Subcutaneous abdominal adipose tissue (tissue), 5 donors: ENCODE data around the gene LRRC3.

Source experiments
- H3K27ac ChIP-seq: one replicate; pipeline ENCODE4 v1.7.0; 2013; ENCODE audit warnings: low read depth, mild to moderate bottlenecking, inconsistent platforms, low read length, moderate library complexity
- H3K27me3 ChIP-seq, 5 donors: one replicate each; pipeline ENCODE4 v1.7.0; 2013; ENCODE audit warnings: low read length in 5 of 5, inconsistent platforms in 1 of 5; ENCODE audit not compliant: control insufficient read depth in 5 of 5, insufficient read depth in 4 of 5
- H3K36me3 ChIP-seq, 5 donors: one replicate each; pipeline ENCODE4 v1.7.0; 2013; ENCODE audit warnings: low read length in 5 of 5; ENCODE audit not compliant: control insufficient read depth in 5 of 5, insufficient read depth in 5 of 5
- H3K4me1 ChIP-seq, 5 donors: one replicate each; pipeline ENCODE4 v1.7.0; 2013; ENCODE audit warnings: low read length in 5 of 5, mild to moderate bottlenecking in 3 of 5, moderate library complexity in 1 of 5; ENCODE audit not compliant: control insufficient read depth in 5 of 5, insufficient read depth in 5 of 5
- H3K4me3 ChIP-seq, 5 donors: one replicate each; pipeline ENCODE4 v1.7.0; 2013; ENCODE audit warnings: low read length in 5 of 5, low read depth in 1 of 5
- H3K9ac ChIP-seq, 5 donors: one replicate each; pipeline ENCODE4 v1.7.0; 2013; ENCODE audit warnings: low read length in 5 of 5, mild to moderate bottlenecking in 4 of 5, moderate library complexity in 3 of 5
- H3K9me3 ChIP-seq, 5 donors: one replicate each; pipeline ENCODE4 v1.7.0; 2013; ENCODE audit warnings: low read length in 5 of 5; ENCODE audit not compliant: control insufficient read depth in 5 of 5
- donor health status: healthy.
- donor health status: healthy.
- donor health status: healthy.
- donor health status: healthy.
- donor health status: healthy.

LRRC3 gene

DNA sequence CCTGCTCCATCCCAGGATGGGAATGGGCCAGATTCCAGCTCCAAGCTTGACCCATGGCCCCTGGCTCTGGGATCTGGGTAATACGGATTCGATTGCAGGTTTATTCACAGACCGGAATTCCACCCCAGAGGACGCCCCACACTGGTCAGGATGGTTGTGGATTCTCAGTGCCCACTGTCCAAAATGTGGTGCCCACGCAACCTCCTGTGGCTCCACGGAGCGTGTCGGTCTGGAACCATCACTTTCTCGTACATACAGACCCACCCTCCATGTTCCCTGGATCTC, 53.1 kb downstream of the LRRC3 start:
- no peak overlapping the region for H3K4me3 ChIP-seq
- peaks cover 0 to 7% (median 6%) of the 10 kb centered on the region in 5 donors for H3K4me1 ChIP-seq
- H3K9me3 ChIP-seq = no peaks in the 10 kb centered on the region
- H3K27me3 ChIP-seq = peaks cover 0 to 37% (median 27%) of the 10 kb centered on the region in 5 donors
- H3K36me3 ChIP-seq = peaks cover 0 to 6% (median 0%) of the 10 kb centered on the region in 5 donors
- H3K9ac ChIP-seq = no peak overlapping the region
- H3K27ac ChIP-seq = no peak overlapping the region

- Histone ChIP-seq H3K9me3 (no peaks in the 10 kb centered on the region), H3K36me3 (peaks cover 0 to 6% (median 0%) of the 10 kb centered on the region in 5 donors), H3K27ac (no peak overlapping the region), H3K27me3 (peaks cover 0 to 37% (median 27%) of the 10 kb centered on the region in 5 donors), H3K9ac (no peak overlapping the region), H3K4me3 (no peak overlapping the region), H3K4me1 (peaks cover 0 to 7% (median 6%) of the 10 kb centered on the region in 5 donors)
Observed at GRCh38 chr21:44508711-44509445, 53.6 kb downstream of the LRRC3 start.

- Histone ChIP-seq H3K9ac (no peak overlapping the region), H3K4me3 (no peak overlapping the region), H3K9me3 (no peaks in the 10 kb centered on the region), H3K27ac (no peak overlapping the region), H3K27me3 (peaks cover 0 to 37% (median 27%) of the 10 kb centered on the region in 5 donors), H3K4me1 (peaks cover 0 to 7% (median 6%) of the 10 kb centered on the region in 5 donors), H3K36me3 (peaks cover 0 to 6% (median 0%) of the 10 kb centered on the region in 5 donors)
Observed at GRCh38 chr21:44509539-44509938, 54.2 kb downstream of the LRRC3 start.

DNA sequence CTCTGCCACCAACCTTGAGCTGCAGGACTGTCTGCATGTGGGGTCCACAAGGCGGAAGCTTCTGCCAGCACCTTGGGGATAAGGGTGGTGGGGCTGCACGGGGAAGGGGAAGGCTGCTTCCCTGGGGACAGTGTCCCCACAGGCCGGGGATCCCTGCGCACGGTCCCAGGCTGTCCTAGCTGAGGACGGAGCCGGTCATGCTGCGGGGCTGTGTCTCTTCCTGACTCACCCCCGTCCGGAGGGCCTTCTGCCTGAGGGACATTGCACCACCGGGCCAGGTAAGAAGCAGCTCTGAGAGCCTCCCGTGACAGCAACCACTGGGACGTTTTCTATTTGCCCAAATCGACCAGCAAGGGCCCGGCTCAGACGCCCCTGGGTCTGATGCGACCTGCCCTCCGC, 54.8 kb downstream of the LRRC3 start:
- H3K9me3 ChIP-seq = no peaks in the 10 kb centered on the region
- H3K4me1 ChIP-seq = peaks cover 0 to 7% (median 6%) of the 10 kb centered on the region in 5 donors
- H3K36me3 ChIP-seq = peaks cover 0 to 6% (median 0%) of the 10 kb centered on the region in 5 donors
- no peak overlapping the region for H3K4me3 ChIP-seq
- H3K27ac ChIP-seq = no peak overlapping the region
- H3K27me3 ChIP-seq = peaks cover 0 to 37% (median 27%) of the 10 kb centered on the region in 5 donors
- H3K9ac ChIP-seq = no peak overlapping the region

- Histone ChIP-seq H3K27me3 (peaks cover 0 to 37% (median 27%) of the 10 kb centered on the region in 5 donors), H3K4me3 (no peak overlapping the region), H3K9ac (no peak overlapping the region), H3K36me3 (peaks cover 0 to 6% (median 0%) of the 10 kb centered on the region in 5 donors), H3K9me3 (no peaks in the 10 kb centered on the region), H3K4me1 (peaks cover 0 to 7% (median 6%) of the 10 kb centered on the region in 5 donors), H3K27ac (no peak overlapping the region)
Observed at GRCh38 chr21:44510508-44511218, 55.4 kb downstream of the LRRC3 start.

DNA sequence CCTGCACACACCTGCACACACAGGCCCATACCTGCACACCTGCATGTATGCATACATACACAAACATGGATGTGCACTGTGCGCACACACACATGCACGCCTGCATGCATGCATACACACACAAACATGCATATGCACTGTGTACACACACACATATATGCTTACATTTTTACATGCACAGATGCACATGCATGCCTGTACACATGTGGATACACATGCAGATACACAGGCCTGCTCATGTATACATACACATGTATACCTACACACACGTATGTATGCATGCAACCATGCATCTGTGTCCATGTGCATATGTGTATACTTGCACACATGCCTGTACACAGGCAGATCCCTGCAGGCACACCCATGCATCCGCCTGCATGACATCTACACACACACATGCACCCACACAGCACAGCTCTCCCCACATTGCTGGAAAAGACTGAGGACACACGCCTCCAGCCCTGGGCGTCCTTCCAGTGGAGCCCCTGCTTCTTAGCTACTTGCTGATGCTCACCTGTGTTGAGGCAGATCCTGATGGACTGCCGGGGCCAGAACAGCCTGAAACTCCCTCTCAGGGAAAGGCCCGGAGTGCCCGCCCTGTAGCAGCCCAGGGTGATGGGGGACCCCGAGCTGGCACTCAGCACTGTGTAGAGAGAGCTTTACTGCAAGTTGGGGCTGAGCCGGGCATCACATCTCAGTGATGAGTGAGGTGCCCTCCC, 56.1 kb downstream of the LRRC3 start:
- no peak overlapping the region for H3K9ac ChIP-seq
- no peaks in the 10 kb centered on the region for H3K9me3 ChIP-seq
- no peak overlapping the region for H3K4me3 ChIP-seq
- no peak overlapping the region for H3K27ac ChIP-seq
- peaks cover 0 to 7% (median 6%) of the 10 kb centered on the region in 5 donors for H3K4me1 ChIP-seq
- peaks cover 0 to 6% (median 0%) of the 10 kb centered on the region in 5 donors for H3K36me3 ChIP-seq
- peaks cover 0 to 35% (median 27%) of the 10 kb centered on the region in 5 donors for H3K27me3 ChIP-seq
